CD4-positive, alpha-beta T cell treated with Interleukin-17A for 1 hour (primary cell): ENCODE data around the gene GHDC.
"Not testable (repeated sequence)": the region's sequence is repeated elsewhere in the genome, so short reads cannot be mapped to it uniquely, and the experiment has no call there.

Experiments
- DNase-seq: peaks from one replicate; pipeline ENCODE4 v3.0.0-alpha.2; 2020

The GHDC gene

DNA sequence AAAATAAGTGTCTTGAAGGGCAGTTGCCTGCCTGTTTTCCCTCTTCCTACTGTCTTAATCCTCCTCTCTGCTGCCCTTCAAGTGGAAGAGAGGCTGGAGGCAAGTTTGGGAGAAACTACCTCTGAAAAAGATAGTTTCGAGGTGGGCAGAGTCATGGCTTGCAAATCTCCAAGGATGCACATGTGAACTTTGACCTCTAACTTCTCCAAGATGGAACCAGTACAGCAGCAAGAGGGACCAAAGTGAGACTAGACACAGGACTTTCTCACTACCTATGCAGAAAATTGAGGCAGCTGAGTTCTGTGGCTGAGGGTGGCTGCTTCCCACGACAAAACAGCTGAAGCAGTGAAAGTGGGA is 12.5 kb downstream of the GHDC start:
- DNase-seq, result no peak

DNA sequence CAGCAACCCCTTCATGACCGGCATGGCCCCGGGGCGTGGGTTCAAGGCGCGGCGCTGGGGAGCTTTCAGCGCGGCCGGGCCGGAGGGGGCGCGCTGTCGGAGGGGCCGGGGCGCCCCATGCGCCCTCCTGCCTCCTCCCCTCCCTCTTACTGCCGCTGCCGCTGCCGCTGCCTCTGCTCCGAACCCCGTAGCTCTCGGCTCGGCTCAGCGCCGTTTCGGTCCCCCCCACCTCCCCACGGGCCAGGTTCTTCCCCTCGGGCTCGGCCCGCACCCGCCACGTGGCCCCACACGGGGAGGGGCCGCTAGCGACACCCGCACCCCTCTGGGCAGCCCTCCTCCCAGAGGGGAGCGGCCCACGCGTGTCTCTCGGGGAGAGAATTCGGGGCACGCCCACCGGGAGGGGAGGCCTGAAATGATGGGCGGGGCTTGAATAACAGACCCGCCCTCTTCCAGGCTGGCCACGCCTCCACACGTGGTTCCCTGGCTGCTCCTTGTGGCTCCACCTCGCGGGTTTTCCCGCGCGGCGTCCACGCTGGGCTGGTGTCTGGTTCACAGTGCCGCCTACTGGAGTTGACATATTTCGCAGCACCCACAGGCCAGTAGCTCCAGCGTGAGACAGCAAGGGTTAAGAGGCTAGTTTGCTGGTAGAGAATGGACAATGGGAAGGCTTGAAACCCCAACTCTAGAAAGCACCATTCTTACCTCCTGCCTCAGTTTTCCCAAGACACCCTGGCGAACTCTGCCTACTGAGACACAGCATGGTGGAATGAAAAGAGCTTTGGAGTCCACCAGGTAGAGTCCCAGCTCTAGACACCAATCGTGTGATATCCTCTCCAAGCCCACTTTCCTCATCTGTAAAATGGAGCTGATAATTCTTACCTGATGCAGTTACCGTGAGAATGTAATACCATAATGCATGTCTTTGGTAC is 13.1 kb downstream of the GHDC start, which contains the start of gene KCNH4:
KCNH4 (minus strand) TSS at position 221 of the 929 bp plus-strand sequence; CDS start at position 24, 197 bp downstream.
- peak; percentile 93 for DNase-seq

DNA sequence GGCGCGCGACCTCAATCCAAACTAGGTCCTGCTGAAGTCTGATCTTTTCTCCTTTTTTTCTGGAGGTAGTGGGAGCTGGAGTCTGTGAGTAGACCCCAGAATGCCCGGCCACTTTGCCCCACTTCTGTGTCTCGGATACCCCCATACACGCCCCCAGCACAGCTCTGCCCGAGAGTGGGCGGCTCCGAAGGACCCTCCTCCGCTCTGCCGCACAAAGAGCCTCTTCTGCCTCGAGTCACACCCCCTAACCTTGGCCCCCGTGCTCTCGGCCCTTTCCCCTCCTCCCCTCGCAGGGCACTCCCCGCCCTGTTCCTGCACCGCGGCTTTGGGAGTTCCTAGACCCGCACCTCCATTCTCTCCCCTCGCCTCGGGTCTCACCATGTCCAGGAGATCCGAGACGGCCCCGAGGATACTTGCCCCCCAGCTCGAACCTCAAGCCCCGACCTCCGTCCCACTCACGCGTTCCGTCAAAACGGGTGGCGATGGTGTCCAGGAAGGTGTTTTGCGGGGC is 13.8 kb downstream of the GHDC start:
- no peak for DNase-seq

DNA sequence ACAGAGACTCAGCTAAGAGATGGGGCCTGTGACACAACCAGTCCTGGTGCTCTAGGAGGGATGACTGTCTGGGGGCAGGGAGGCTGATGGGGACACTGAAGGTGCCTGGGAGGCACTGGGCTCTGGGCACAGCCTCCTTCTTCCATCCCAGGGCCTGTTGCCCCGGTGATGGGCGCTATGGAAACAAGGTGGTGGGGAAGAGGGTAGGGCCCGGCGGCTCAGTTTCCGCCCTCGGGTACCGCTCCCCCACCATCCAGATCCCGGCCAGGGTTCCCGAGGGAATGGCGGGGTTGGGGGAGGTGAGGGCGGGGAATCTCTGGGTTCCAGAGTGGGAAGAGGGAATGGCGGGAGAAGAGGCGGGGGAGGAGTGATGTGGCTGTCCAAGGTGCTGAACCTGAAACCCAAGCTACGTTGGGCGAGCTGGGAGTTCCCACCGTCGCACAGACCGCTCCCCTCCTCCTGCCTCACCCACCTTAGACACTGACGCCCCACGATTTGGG is 14.3 kb downstream of the GHDC start:
- peak; percentile 24 for DNase-seq

DNA sequence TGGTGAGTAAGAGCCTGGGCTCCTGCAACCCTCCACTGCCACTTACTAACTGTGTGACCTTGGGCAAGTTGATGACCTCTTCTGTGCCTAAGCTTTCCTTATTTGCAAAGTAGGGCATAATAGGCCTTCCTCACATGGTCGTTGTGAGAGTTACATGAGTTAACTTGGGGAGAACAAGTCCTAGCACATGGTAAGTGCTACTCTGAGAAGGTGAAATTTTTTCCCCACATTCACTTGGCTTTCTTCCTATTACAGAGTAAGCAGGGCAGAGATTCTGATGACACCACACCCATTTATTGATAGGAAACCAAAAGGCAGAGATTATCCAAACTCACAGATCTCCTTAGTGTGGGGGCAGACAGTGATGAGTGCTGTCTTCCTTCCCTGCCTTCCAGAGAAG is 15.0 kb downstream of the GHDC start:
- no peak for DNase-seq

DNA sequence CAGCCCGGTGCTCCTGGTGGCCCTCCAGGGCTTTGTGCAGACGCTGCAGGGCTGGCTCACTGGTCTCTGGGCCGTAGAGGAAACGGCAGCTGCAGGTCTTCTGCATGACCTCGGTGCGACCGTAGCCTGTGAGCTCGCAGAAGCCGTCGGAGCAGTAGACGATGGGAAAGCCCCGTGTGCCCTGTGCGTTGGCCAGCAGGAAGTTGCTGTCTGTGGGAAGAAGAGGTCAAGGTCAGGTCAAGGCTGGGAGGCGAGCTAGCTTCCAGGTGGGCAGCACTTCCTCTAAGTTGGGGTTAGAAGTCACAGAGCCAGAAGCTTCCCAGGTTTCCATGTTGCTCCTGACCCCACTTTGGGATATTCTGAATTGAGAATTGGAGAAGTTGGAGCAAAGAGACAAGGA is 15.5 kb downstream of the GHDC start:
- DNase-seq, result peak; percentile 51

DNA sequence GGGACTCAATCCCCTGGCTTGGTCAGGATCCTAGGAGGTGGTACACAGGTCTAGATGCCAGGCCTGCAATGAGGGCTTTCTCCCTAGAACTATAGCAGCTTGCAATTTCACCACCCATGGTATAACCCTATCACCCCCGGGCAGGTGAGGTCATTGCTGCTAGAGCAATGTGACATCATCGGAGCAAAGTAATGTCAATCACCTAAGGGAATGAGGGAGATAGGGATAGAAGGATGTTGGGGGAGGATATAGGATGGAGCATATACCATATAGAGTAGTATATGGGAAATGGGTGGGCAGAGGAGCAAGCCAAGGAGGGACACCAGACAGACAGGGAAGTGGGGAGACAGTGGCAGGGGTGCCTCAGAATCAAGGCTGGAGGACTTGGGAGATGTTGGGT is 16.6 kb downstream of the GHDC start:
- no peak for DNase-seq

DNA sequence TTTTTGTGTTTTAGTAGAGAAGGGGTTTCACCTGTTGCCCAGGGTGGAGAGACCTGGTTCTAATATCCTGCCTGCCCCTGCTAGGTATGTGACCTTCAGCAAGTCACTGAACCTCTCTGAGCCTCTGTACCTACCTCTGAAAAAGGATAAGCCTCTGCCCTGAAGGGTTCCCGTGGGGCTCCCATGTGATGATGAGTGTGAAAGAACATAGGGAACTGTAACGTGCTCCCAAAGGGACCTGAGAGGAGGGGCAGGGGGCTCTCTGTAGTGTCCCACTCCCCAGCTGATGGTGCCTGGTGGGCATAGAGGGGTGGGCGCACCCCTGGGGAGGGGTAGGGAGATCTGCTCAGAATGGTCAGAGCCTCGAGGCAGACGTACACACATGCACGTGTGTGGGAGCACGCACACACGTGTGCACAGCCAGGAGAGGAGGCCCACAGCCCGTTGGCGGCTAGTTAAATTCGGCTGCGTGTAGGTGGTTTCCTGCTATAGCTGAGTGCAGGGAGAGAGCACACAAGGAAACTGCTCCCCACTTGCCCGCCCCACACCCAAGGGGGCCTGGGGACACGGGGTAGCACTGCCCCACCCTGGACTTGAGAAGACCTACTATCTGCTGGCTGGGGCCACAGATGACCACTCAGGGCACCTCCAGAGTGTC is 20.0 kb downstream of the GHDC start:
- no peak for DNase-seq

DNA sequence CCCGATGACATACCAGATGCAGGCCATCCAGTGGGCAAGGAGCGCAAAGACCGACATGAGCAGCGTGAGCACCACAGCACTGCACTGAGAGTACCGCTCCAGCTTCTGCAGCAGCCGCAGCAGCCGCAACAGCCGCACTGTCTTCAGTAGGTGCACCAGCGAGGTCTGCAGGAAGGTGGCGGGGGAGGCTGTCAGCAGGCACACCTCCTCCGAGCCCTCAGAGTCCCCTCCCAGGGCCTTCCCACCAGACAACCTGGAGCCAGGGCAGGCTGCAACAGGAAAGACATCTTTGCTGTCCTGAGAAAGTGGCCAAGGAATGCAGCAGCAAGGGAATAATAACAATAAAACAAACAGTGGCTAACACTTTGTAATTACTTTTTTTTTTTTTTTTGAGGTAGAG is 22.5 kb downstream of the GHDC start:
- DNase-seq, result no peak

DNA sequence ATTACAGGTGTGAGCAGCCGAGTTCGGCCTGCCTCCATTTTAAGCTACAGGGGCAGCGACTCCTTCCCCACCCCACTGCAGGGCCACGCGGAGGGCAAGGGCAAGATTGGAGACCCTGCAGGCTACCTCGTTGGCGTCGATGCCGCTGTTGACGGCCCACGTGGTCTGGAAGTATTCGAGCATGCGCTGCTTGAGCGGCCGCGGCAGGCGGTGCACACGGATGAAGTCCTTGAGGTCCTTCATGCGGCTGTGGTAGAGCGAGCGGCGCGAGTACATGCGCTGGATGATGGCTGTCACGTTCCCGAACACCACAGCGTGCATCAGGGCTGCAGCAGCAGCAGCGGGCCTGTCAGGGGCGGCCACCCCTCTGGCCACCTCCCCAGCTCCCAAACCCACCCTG is 24.9 kb downstream of the GHDC start:
- DNase-seq, result no peak

DNA sequence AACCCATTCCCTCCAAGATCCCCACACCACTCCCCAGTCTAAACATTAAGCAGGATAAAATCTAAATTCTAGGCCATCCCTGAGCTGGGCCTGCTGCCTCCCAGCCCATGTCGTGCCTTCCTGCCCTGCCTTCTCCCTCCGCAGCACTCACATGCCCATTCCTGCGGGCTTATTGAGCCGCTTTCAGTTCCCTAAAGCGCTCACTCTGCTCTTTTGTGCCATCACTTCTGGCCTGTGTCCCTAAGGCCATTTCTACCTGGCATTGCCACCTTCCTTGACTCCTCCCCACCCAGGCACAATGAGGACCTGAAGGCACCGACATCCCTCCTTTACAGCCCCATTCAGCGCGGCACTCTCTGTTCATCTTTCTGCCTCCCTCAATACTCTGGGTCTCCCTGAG is 26.5 kb downstream of the GHDC start:
- no peak for DNase-seq

DNA sequence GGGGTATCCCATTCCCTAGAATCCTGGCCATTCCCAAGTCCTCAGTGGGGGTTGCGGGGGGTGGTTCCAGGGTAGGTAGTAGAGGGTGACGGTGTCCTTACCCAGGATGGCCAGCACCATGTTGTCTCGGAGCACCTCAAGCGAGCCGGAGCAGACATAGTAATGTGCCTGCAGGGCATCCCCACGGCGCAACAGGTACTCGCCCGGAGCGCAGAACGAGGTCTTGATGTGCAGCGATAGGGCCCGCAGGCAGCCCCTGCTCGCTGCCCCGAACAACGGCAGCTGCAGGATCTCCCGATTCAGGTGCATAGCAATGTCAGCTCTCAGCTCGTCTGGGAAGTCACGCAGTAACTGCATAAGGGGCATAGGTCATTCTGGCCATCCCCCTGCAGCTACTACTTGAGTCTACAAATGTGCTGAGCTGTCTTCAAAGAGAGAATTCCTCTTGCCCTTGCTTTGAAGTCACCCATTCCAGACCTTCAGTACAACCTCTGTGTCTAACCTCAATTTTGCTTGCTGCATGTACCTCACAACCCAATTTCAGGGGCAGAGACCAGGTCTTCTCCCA is 28.0 kb downstream of the GHDC start:
- no peak for DNase-seq

DNA sequence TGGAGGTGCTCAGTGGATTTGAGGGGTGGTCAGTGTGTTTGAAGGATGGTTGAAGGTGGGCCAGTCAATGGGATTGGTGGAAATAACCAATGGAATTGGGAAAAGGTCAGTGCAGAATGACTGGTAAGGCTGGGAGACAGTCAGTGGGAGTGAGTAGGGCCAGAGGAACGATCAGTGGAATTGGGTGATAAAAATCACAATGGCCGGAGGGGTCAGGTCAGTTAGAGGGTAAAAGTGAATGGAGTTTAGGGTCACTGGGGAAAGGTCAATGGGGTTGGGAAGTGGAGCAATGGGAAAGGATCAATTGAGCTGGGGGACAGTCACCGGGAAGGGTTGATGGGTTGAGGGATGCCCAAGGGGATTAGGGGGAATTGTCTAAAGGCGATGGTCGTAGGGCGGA is 28.5 kb downstream of the GHDC start:
- no peak for DNase-seq

DNA sequence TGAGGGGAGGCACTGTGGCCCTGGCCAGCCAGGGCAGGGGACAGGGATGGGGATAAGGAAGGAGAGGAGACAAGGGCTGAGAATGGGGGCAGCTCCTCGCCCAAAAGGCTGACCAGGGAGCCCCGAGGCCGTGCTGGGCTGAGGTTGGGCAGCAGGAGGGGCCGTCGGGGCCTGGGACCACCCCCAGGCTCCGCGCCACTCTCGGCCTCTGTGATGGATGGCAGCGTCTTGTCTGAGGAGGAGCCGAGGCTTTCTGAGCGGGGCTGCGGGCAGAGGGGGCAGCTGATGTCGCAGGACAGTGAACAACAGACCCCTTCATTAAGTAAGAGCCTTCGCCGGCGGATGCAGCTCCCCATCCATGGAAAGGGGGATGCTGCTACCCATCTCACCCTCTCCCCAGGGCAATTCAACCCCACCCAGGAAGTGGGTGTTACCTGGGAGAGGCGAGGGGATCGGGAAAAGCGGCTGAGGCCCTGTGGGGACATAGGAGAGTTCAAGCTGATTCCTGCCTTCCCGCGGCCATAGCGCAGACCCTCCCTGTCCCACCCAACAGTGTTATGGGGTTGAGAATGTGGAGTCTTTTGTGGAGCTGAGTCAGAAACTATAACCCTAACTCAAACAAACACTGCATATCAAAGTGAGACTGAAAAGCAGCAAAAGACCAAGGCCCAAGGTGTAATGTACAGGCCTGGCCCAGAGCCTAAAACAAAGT is 30.4 kb downstream of the GHDC start:
- DNase-seq, result no peak

DNA sequence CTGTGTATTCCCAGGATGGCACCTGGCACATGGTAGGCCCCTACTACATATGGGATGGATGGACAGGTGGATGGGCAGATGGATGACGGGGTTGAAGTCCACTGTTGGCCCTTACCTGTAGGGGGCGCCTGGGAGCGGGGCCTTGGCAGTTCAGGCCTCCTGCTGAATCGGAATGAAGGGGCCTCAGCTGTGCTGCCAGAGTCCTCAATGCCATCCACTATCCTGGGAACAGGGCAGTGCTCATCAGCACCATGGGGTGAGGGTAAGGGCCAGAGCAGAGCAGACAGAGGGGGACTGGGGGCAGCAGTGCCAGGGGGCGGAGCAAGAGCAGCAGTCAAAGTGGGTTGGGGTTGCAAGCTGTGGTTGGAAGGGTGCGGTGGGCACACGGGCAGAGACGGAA is 31.2 kb downstream of the GHDC start:
- DNase-seq, result peak; percentile 26

DNA sequence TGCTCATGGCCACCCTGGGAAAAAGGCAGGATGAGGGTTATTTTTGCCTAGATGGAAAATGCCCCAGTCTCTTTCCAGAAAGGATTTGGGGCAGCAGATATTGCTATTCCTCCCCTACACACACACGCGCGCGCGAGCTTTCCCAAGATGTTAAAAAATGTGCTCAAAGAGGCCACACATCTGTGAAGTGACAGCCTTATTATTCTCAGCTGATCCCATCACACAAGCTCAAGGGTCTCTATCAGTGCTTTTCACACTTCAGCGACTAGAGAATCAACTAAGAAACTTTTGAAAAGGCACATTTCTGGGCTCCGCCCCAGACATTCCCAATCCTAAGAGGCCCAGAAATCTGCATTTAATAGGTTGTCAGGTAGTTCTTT is 33.8 kb downstream of the GHDC start:
- no peak for DNase-seq

DNA sequence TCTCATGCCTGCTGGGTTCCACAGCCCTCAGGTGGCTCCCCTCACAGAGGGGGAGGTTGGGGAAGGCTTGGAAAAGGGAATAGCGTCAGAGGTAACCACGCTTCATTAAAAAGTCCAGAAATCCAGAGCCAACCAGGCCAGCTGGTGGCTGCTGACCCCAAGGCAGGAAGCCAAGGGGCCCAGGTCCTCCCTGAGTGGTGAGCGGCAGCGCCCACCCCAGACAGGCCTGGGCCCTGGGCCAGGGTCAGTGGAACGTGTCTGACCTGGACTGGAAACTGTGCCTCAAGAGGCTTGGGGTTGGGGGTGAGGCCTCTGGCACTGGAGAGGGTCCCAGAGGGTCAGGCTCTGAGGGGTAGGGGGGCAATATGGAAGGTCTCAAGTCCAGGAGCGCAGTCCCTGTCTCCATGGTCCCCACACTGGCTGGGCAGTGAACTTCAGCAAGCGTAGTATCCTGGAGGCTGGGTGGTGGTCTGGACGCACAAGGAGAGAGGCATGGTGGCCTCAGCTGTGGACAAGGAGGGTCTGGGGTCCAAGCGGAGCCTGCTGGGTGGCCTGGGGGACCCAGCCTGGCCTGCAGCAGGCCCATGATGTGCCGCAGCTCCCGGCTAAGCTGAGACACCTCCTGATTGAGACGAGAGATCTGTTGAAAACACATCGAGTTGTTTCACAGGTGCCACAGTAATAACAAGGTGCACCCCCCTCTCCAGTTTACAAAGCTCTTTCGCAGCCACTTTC is 34.3 kb downstream of the GHDC start:
- no peak for DNase-seq

DNA sequence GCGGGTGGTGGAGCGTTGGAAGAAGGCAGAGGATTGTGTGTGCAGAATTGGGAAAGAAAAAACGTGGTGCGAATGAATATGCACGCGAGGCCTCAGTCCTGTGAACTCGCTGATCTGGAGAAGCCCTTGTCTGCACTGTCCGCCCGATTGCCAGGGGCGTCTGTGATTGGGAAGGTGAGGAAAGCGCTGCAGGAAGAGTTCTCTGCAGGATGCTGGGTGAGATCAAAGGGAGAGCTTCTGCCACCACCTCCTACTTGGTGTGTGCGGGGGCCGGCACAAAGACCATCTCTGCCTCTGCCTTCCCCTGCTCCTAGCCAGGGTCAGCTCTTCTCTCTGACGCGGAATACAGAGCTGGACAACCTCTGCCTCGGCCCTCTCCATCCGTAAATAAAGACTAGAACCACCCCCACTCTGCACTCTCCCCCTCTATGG is 38.7 kb downstream of the GHDC start:
- no peak for DNase-seq

DNA sequence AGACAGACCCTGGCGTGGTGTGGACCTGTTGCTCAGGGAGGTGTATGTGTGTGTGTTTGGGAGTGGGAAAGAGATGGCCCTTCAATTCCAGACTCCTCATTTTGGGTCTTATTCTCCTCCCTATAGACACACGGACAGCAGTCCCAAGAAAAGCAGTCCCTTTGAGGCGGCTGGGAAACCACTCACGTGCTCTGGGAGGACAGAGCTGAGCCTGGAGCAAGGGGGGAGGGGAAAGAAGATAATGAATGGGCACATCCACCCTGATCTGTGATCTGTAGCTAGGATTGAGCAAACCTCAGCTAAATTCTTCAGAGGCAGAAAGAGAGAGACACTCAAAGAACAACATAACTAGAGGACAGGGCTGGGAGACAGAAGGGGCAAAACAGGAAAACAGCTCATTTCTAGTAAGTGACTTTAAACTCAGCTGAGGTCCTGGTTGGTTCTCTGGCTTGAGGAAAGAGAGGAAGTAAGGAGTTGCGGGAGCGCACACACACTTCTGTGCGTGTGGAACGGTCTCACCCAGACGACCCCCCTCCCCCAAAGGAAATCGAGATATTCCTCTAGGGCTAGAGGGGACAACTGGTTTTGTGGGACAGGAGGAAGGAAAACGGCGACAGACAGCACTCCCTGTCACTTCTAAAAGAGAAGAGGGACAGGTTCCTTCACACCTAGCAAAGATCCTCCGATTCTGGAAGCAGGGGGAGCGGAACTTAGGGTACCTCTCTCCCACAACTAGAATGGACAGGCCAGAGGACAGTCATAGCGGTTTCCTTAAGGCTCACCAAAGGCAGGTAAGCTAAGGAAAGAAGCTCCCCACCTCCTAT is 40.2 kb downstream of the GHDC start:
- peak; percentile 10 for DNase-seq

DNA sequence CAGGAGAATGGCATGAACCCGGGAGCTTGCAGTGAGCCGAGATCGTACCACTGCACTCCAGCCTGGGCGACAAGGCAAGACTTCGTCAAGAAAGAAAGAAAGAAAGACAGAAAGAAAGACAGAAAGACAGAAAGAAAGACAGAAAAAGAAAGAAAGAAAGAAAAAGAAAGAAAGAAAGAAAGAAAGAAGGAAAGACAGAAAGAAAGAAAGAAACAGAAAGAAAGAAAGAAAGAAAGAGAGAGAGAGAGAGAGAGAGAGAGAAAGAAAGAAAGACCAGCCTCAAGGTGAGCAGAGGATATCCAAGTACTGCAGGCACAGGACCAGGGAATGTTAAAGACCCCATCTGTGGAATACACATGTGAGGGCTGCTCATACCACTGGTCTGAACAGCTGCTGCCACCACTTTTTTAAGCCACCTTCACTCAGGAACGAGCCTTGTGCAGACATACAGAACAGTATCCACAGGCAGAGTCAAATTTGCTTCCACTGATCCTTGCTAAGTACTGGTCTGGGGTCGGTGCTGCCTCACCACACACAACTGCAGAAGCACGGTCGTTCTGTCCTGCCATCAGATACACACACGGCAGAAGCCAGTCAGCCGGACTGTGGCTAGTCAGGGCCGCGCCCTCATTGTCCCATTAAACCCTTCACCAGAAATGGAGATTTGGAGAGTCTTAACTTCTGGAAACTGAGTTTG is 47.2 kb downstream of the GHDC start:
- DNase-seq, result no peak

DNA sequence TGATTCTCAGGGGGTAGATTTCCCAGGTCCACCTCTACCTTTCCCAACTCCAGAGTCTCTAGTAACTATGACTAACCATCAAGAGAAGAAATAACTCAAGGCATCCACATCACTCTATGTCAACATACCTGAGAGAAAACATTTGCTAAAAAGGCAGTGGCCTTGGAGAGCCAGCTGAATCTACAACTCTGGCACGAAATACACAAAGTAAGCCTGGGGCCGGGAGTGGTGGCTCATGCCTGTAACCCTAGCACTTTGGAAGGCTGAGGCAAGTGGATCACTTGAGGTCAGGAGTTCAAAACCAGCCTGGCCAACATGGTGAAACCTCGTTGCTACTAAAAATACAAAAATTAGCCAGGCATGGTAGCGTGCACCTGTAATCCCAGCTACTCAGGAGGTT is 51.2 kb downstream of the GHDC start:
- not testable (repeated sequence) for DNase-seq
